Dendritic cell treated with granulocyte-macrophage colony-stimulating factor and Interleukin-4, amounts not matched to agents 40 ng/mL and 50 ng/mL, for 4 days (primary cell): Measurements from ENCODE around the gene CCDC7.

Experiments used
- H3K27ac Mint-ChIP-seq: one replicate; pipeline ENCODE4 v1.8.0; 2022; ENCODE audit warnings: mild to moderate bottlenecking, mixed read lengths
- H3K27me3 Mint-ChIP-seq: one replicate; pipeline ENCODE4 v1.8.0; 2022; ENCODE audit warnings: mild to moderate bottlenecking, mixed read lengths
- H3K36me3 Mint-ChIP-seq: one replicate; pipeline ENCODE4 v1.8.0; 2022; ENCODE audit warnings: low read depth, mixed read lengths
- H3K4me1 Mint-ChIP-seq: one replicate; pipeline ENCODE4 v1.8.0; 2022; ENCODE audit warnings: low read depth, mixed read lengths
- H3K4me3 Mint-ChIP-seq: one replicate; pipeline ENCODE4 v1.8.0; 2022; ENCODE audit warnings: mild to moderate bottlenecking, moderate library complexity, mixed read lengths
- H3K9me3 Mint-ChIP-seq: one replicate; pipeline ENCODE4 v1.8.0; 2022; ENCODE audit warnings: mixed read lengths
- intact Hi-C: fragments of 100-400 bp; cut with micrococcal nuclease; formaldehyde crosslinking; loops from one replicate; pipeline ENCODE4 v1.15.0; 2022

Gene CCDC7

DNA sequence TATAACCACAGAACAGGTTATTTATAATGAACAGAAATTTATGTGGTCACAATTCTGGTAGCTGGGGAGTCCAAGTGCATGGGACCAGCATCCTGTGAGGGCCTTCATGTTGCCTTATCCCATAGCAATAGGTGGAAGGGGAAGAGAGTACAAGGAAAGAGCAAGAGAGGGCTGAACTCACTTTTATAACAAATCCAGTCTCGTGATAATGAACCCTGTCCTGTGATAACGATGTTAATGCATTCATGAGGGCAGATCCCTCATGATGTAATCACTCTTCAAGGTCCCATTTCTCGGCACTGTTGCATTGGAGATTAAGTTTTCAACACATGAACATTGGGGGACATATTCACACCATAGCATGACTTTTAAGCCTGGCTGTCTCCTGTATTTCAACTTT, 27.4 kb upstream of the CCDC7 start:
- Mint-ChIP-seq H3K9me3 (peaks cover 13% of the 10 kb centered on the region), H3K36me3 (no peaks in the 10 kb centered on the region), H3K27ac (no peak overlapping the region), H3K4me1 (no peaks in the 10 kb centered on the region), H3K4me3 (no peak overlapping the region), H3K27me3 (peaks cover 5% of the 10 kb centered on the region)
- intact Hi-C loops, result no loop called here

DNA sequence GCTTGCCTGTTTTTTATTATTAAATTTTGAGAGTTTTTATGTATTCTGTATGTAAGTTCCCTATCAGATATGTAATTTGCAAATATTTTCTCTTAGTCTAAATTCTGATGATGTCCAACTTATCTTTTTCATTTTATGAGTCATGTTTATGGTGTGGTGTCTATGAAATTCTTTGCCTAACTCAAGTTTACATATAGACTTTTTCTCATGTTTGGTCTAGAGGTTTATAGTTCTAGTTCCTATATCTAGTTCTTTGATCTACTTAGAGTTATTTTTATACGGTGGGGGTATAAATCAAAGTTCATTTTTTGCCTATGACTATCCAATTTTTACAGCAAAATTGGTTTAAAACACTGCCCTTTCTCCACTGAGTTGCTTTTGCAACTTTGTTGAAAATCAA, 26.3 kb upstream of the CCDC7 start:
- H3K4me3 Mint-ChIP-seq, result no peak overlapping the region
- H3K9me3 Mint-ChIP-seq, result peaks cover 22% of the 10 kb centered on the region
- no peaks in the 10 kb centered on the region for H3K36me3 Mint-ChIP-seq
- H3K27ac Mint-ChIP-seq, result no peak overlapping the region
- H3K4me1 Mint-ChIP-seq, result no peaks in the 10 kb centered on the region
- H3K27me3 Mint-ChIP-seq, result peaks cover 6% of the 10 kb centered on the region
- intact Hi-C loops, result no loop called here

- intact Hi-C loops, result no loop called here
- H3K27me3 Mint-ChIP-seq, result peaks cover 3% of the 10 kb centered on the region
- no peaks in the 10 kb centered on the region for H3K36me3 Mint-ChIP-seq
- H3K4me1 Mint-ChIP-seq, result peaks cover 2% of the 10 kb centered on the region
- no peak overlapping the region for H3K4me3 Mint-ChIP-seq
- H3K27ac Mint-ChIP-seq, result no peak overlapping the region
- H3K9me3 Mint-ChIP-seq, result peaks cover 22% of the 10 kb centered on the region
These were observed 19.8 kb upstream of the CCDC7 start for GRCh38 chr10:32426186-32426585.

DNA sequence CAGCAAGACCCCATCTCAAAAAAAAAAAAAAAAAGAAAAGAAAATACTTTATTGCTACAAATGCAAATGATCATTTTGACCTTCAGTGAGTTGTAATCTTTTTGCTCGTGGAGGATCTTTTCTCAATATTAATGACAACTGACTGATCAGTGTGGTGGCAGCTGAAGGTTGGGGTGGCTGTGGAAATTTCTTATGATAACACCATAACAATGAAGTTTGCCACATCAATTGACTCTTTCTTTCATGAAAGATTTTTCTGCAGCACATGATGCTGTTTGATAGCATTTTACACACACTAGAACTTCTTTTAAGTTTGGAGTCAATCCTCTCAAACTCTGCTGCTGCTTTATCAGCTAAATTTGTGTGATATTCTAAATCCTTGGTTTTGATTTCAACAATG, 12.4 kb upstream of the CCDC7 start:
- H3K36me3 Mint-ChIP-seq, result no peaks in the 10 kb centered on the region
- H3K4me1 Mint-ChIP-seq, result peaks cover 5% of the 10 kb centered on the region
- intact Hi-C loops, result no loop called here
- H3K27me3 Mint-ChIP-seq, result peaks cover 2% of the 10 kb centered on the region
- H3K27ac Mint-ChIP-seq, result no peak overlapping the region
- H3K9me3 Mint-ChIP-seq, result peaks cover 9% of the 10 kb centered on the region
- H3K4me3 Mint-ChIP-seq, result no peak overlapping the region

- Mint-ChIP-seq H3K36me3 (no peaks in the 10 kb centered on the region), H3K9me3 (peaks cover 9% of the 10 kb centered on the region), H3K4me1 (peaks cover 3% of the 10 kb centered on the region), H3K27ac (no peak overlapping the region), H3K27me3 (peaks cover 17% of the 10 kb centered on the region), H3K4me3 (no peak overlapping the region)
- intact Hi-C loops, result no loop called here
These were observed 9.7 kb upstream of the CCDC7 start for GRCh38 chr10:32436215-32436614.

- no peak overlapping the region for H3K27ac Mint-ChIP-seq
- H3K4me3 Mint-ChIP-seq, result no peak overlapping the region
- H3K4me1 Mint-ChIP-seq, result no peaks in the 10 kb centered on the region
- intact Hi-C loops, result no loop called here
- H3K36me3 Mint-ChIP-seq, result no peaks in the 10 kb centered on the region
- peaks cover 9% of the 10 kb centered on the region for H3K9me3 Mint-ChIP-seq
- H3K27me3 Mint-ChIP-seq, result peaks cover 20% of the 10 kb centered on the region
These were observed 8.6 kb upstream of the CCDC7 start for GRCh38 chr10:32437334-32437733.

DNA sequence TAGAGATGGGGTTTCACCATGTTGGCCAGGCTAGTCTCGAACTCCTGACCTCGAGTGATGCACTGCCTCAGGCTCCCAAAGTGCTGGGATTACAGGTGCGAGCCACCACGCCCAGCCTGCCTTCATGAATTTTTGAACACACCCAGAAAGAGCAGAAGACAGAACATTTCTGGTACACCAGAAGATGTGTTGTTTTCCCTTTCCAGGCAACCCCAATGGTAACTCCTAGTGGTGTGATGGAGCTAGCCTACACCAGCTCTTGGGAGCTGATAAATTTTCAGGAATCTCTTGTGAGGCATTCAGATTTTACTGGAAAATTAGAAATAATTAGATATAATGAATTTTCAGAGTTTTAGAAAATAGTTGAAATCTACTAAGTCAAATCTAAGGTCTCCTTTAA, 904 bp upstream of the CCDC7 start:
- H3K27ac Mint-ChIP-seq, result peak overlapping the region; percentile 94
- H3K9me3 Mint-ChIP-seq, result no peaks in the 10 kb centered on the region
- peaks cover 11% of the 10 kb centered on the region for H3K36me3 Mint-ChIP-seq
- intact Hi-C loops, result loop anchor here (5.0 to 10.0 kb wide), 2 partner anchors 390 to 562 kb away; partner anchors contain the start of gene KIF5B
- H3K4me3 Mint-ChIP-seq, result no peak overlapping the region
- H3K4me1 Mint-ChIP-seq, result peaks cover 9% of the 10 kb centered on the region
- peaks cover 14% of the 10 kb centered on the region for H3K27me3 Mint-ChIP-seq

- intact Hi-C loops, result loop anchor here (2.0 to 10.0 kb wide), 3 partner anchors 68 to 561 kb away; partner anchors contain the start of gene KIF5B
- Mint-ChIP-seq H3K27ac (peak overlapping the region; percentile 94), H3K4me3 (peak overlapping the region; percentile 88), H3K9me3 (no peaks in the 10 kb centered on the region), H3K27me3 (peaks cover 6% of the 10 kb centered on the region), H3K36me3 (peaks cover 15% of the 10 kb centered on the region), H3K4me1 (peaks cover 9% of the 10 kb centered on the region)
These were observed 831 bp downstream of the CCDC7 start for GRCh38 chr10:32446536-32447406.

- Mint-ChIP-seq H3K9me3 (no peaks in the 10 kb centered on the region), H3K4me1 (no peaks in the 10 kb centered on the region), H3K36me3 (peaks cover 48% of the 10 kb centered on the region), H3K27me3 (no peaks in the 10 kb centered on the region), H3K27ac (no peak overlapping the region), H3K4me3 (no peak overlapping the region)
- intact Hi-C loops, result no loop called here
These were observed 8.2 kb downstream of the CCDC7 start for GRCh38 chr10:32454148-32454547.

- no peak overlapping the region for H3K27ac Mint-ChIP-seq
- intact Hi-C loops, result no loop called here
- no peaks in the 10 kb centered on the region for H3K4me1 Mint-ChIP-seq
- peaks cover 23% of the 10 kb centered on the region for H3K36me3 Mint-ChIP-seq
- no peaks in the 10 kb centered on the region for H3K9me3 Mint-ChIP-seq
- no peaks in the 10 kb centered on the region for H3K27me3 Mint-ChIP-seq
- H3K4me3 Mint-ChIP-seq, result no peak overlapping the region
These were observed 13.2 kb downstream of the CCDC7 start for GRCh38 chr10:32459051-32459698.

GRCh38 chr10:32461203-32461602, 15.3 kb downstream of the CCDC7 start:
- no peak overlapping the region for H3K4me3 Mint-ChIP-seq
- H3K4me1 Mint-ChIP-seq, result no peaks in the 10 kb centered on the region
- no peaks in the 10 kb centered on the region for H3K27me3 Mint-ChIP-seq
- peaks cover 17% of the 10 kb centered on the region for H3K36me3 Mint-ChIP-seq
- H3K9me3 Mint-ChIP-seq, result no peaks in the 10 kb centered on the region
- no peak overlapping the region for H3K27ac Mint-ChIP-seq
- intact Hi-C loops, result no loop called here

- H3K27me3 Mint-ChIP-seq, result no peaks in the 10 kb centered on the region
- intact Hi-C loops, result no loop called here
- H3K4me1 Mint-ChIP-seq, result no peaks in the 10 kb centered on the region
- H3K36me3 Mint-ChIP-seq, result peaks cover 35% of the 10 kb centered on the region
- H3K4me3 Mint-ChIP-seq, result no peak overlapping the region
- no peak overlapping the region for H3K27ac Mint-ChIP-seq
- H3K9me3 Mint-ChIP-seq, result no peaks in the 10 kb centered on the region
These were observed 25.3 kb downstream of the CCDC7 start for GRCh38 chr10:32471232-32471631.

GRCh38 chr10:32477499-32477898, 31.6 kb downstream of the CCDC7 start:
- no peak overlapping the region for H3K27ac Mint-ChIP-seq
- peaks cover 28% of the 10 kb centered on the region for H3K9me3 Mint-ChIP-seq
- H3K27me3 Mint-ChIP-seq, result no peaks in the 10 kb centered on the region
- H3K4me3 Mint-ChIP-seq, result no peak overlapping the region
- H3K4me1 Mint-ChIP-seq, result no peaks in the 10 kb centered on the region
- peaks cover 71% of the 10 kb centered on the region for H3K36me3 Mint-ChIP-seq
- intact Hi-C loops, result no loop called here

GRCh38 chr10:32481606-32482005, 35.7 kb downstream of the CCDC7 start:
- H3K4me3 Mint-ChIP-seq, result no peak overlapping the region
- H3K27ac Mint-ChIP-seq, result no peak overlapping the region
- peaks cover 83% of the 10 kb centered on the region for H3K36me3 Mint-ChIP-seq
- no peaks in the 10 kb centered on the region for H3K4me1 Mint-ChIP-seq
- H3K9me3 Mint-ChIP-seq, result peaks cover 56% of the 10 kb centered on the region
- intact Hi-C loops, result no loop called here
- no peaks in the 10 kb centered on the region for H3K27me3 Mint-ChIP-seq
